ENCODE data around the gene RRP12. TPM values are rescaled to one million over a fixed set of nuclear protein-coding genes. Genes with fewer than 3 reads are reported as not detected.
A peak's percentile ranks its signal among the peaks of the same experiment; 100 is the strongest.
"Not testable (repeated sequence)": the region's sequence is repeated elsewhere in the genome, so short reads cannot be mapped to it uniquely, and the experiment has no call there.

Gene RRP12
- total and polyA plus RNA-seq, 5 donors from 2014 or later: 5.1 to 82.0 (median 7.6) TPM

DNA sequence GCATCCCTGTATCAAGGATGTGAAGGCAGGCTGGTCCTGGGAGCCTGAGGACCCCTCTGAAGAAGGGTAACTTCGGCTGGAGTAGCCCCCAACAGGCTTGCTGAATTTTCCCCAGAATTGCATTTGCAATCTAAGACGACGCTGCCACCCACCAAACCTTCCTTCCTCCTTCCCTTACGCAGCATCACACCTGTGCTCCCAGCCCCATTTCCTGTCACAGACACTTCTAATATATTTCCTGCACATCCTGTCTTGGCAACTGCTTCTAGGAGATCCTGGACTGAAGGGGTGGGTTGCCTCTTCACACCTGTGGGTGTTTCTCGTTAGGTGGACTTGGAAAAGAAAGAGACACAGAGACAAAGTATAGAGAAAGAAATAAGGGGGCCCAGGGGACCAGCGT, 15.4 kb upstream of the RRP12 start:
- H3K4me3 Mint-ChIP-seq: peak overlapping the region; percentile 5 to 79 (median 26)
- Histone ChIP-seq H3K4me3 (ENCODE audit: low read depth, low read length) (no peak overlapping the region), H3K27ac (ENCODE audit: insufficient read depth, low read length, poor library complexity, severe bottlenecking) (no peak overlapping the region), H3K4me1 (ENCODE audit: control insufficient read depth, insufficient read depth, low read length, poor library complexity, severe bottlenecking) (peaks cover 37% of the 10 kb centered on the region), H3K36me3 (ENCODE audit: control insufficient read depth, insufficient read depth, low read length) (no peaks in the 10 kb centered on the region), H3K9me3 (ENCODE audit: control insufficient read depth in 2 of 2, low read length in 2 of 2) (no peaks in the 10 kb centered on the region), H3K27me3 (ENCODE audit: control insufficient read depth, insufficient read depth, low read length) (no peaks in the 10 kb centered on the region)
- no peaks in the 10 kb centered on the region for H3K9me3 Mint-ChIP-seq
- no peaks in the 10 kb centered on the region for H3K36me3 Mint-ChIP-seq
- ATAC-seq (ENCODE audit: low read depth in 2 of 2): no peak
- peaks cover 24 to 59% (median 43%) of the 10 kb centered on the region in 4 donors for H3K4me1 Mint-ChIP-seq
- H3K27me3 Mint-ChIP-seq: no peaks in the 10 kb centered on the region
- DNase-seq: peak in 1 of 3 donors; percentile 53
- H3K27ac Mint-ChIP-seq: peak overlapping the region; percentile 84 to 94 (median 88)

DNA sequence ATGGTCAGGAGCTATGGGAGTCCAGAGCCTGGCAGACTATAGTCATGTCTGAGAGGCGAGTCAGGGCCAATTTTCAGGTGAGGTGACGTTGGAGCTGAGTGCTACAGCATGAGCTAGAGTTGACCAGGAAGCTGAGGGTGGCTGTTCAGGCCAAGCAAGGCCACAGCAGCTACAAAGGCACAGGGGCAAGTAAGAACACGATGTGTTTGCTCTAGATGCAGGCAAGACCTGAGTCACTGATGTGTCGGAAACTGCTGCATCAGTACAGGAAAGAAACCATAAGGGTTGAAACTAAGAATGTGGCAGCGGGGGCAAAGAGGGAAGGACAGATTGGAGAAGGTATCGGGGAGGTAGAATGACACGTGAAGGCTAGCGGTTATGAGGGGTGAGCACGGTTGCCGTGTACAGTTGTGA, 11.8 kb upstream of the RRP12 start:
- Mint-ChIP-seq H3K27me3 (no peaks in the 10 kb centered on the region), H3K4me3 (peak overlapping the region; percentile 19 to 75 (median 74)), H3K27ac (peak overlapping the region; percentile 69 to 87 (median 83)), H3K4me1 (peaks cover 9 to 43% (median 29%) of the 10 kb centered on the region in 4 donors), H3K36me3 (no peaks in the 10 kb centered on the region), H3K9me3 (no peaks in the 10 kb centered on the region)
- peak in 1 of 2 donors; percentile 31 for ATAC-seq (ENCODE audit: low read depth in 2 of 2)
- Histone ChIP-seq H3K4me3 (ENCODE audit: low read depth, low read length) (peak overlapping the region; percentile 32), H3K27me3 (ENCODE audit: control insufficient read depth, insufficient read depth, low read length) (no peaks in the 10 kb centered on the region), H3K36me3 (ENCODE audit: control insufficient read depth, insufficient read depth, low read length) (no peaks in the 10 kb centered on the region), H3K9me3 (ENCODE audit: control insufficient read depth in 2 of 2, low read length in 2 of 2) (no peaks in the 10 kb centered on the region), H3K4me1 (ENCODE audit: control insufficient read depth, insufficient read depth, low read length, poor library complexity, severe bottlenecking) (peaks cover 26% of the 10 kb centered on the region), H3K27ac (ENCODE audit: insufficient read depth, low read length, poor library complexity, severe bottlenecking) (no peak overlapping the region)
- DNase-seq: peak in 1 of 3 donors; percentile 59

DNA sequence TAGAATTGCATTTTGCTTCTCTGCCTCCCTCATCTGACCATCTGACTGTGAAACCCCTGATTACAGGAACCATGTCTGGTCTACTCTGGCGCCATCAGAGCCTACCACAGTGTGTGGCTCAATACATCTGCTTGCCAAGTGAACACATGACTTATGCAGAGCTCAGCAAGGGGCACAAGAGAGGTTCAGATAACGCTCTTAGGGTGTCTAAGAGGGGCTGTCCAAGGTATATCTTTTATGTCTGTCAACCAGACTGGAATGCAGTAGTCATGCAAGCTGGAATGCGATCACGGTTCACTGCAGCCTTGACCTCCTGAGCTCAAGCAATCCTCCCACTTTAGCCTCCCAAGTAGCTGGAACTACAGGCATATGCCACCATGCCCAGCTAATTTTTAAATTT, 10.3 kb upstream of the RRP12 start:
- H3K27me3 Mint-ChIP-seq: no peaks in the 10 kb centered on the region
- no peaks in the 10 kb centered on the region for H3K27me3 ChIP-seq (ENCODE audit: control insufficient read depth, insufficient read depth, low read length)
- H3K4me3 Mint-ChIP-seq: no peak overlapping the region
- H3K9me3 ChIP-seq (ENCODE audit: control insufficient read depth in 2 of 2, low read length in 2 of 2): no peaks in the 10 kb centered on the region
- H3K4me1 ChIP-seq (ENCODE audit: control insufficient read depth, insufficient read depth, low read length, poor library complexity, severe bottlenecking): peaks cover 27% of the 10 kb centered on the region
- no peak overlapping the region for H3K27ac Mint-ChIP-seq
- H3K4me3 ChIP-seq (ENCODE audit: low read depth, low read length): no peak overlapping the region
- no peaks in the 10 kb centered on the region for H3K9me3 Mint-ChIP-seq
- H3K27ac ChIP-seq (ENCODE audit: insufficient read depth, low read length, poor library complexity, severe bottlenecking): no peak overlapping the region
- DNase-seq (no peak), ATAC-seq (ENCODE audit: low read depth in 2 of 2) (no peak)
- peaks cover 14 to 40% (median 27%) of the 10 kb centered on the region in 4 donors for H3K4me1 Mint-ChIP-seq
- H3K36me3 Mint-ChIP-seq: no peaks in the 10 kb centered on the region
- no peaks in the 10 kb centered on the region for H3K36me3 ChIP-seq (ENCODE audit: control insufficient read depth, insufficient read depth, low read length)

DNA sequence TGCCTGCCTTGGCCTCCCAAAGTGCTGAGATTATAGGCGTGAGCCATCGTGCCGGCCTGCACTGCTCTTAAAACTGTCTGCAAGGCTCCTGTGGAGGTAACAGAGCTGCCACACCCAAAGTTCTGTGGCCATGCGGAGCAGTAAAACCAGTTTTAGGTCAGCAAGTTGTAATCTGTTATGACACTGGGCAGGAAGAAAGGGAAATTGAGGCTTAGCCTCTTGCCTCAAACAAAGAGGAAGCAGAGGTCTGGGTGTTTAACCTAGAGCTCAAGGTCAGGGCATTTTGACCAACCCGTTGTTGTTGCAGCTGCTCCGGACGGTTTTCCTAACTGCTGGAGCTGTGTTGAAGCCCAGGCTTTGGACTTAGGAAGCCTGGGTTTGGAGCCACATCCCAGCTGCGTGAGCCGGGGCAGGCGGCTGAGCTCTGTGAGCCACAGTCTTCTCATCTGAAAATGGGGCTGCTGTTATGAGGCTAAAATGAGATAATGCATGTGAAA, 7.4 kb upstream of the RRP12 start:
- H3K9me3 Mint-ChIP-seq: no peaks in the 10 kb centered on the region
- no peaks in the 10 kb centered on the region for H3K27me3 Mint-ChIP-seq
- no peaks in the 10 kb centered on the region for H3K27me3 ChIP-seq (ENCODE audit: control insufficient read depth, insufficient read depth, low read length)
- DNase-seq (no peak), ATAC-seq (ENCODE audit: low read depth in 2 of 2) (no peak)
- no peaks in the 10 kb centered on the region for H3K36me3 Mint-ChIP-seq
- no peaks in the 10 kb centered on the region for H3K9me3 ChIP-seq (ENCODE audit: control insufficient read depth in 2 of 2, low read length in 2 of 2)
- no peak overlapping the region for H3K4me3 Mint-ChIP-seq
- H3K4me3 ChIP-seq (ENCODE audit: low read depth, low read length): no peak overlapping the region
- no peak overlapping the region for H3K27ac Mint-ChIP-seq
- no peaks in the 10 kb centered on the region for H3K36me3 ChIP-seq (ENCODE audit: control insufficient read depth, insufficient read depth, low read length)
- peaks cover 9% of the 10 kb centered on the region for H3K4me1 ChIP-seq (ENCODE audit: control insufficient read depth, insufficient read depth, low read length, poor library complexity, severe bottlenecking)
- peaks cover 9 to 20% (median 14%) of the 10 kb centered on the region in 4 donors for H3K4me1 Mint-ChIP-seq
- no peak overlapping the region for H3K27ac ChIP-seq (ENCODE audit: insufficient read depth, low read length, poor library complexity, severe bottlenecking)

DNA sequence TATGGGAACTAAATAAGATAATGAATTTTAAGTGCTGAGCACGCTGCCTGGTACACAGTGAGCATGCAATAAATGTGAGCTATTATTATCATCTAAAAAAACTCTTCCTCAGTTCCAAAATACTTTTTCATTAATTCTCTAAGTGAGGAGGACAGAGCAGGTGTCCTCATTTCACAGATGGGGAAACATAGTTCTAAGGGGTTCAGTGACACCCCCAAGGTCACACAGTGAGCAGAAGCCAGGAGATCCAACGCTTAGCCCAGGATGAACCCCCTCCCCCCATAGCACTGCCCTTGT, 6.8 kb upstream of the RRP12 start:
- Mint-ChIP-seq H3K27me3 (no peaks in the 10 kb centered on the region), H3K4me1 (peaks cover 5 to 15% (median 10%) of the 10 kb centered on the region in 4 donors), H3K4me3 (peak overlapping the region in 2 of 4 donors; percentile 0 to 21), H3K27ac (peak overlapping the region in 2 of 3 donors; percentile 53 to 56), H3K36me3 (no peaks in the 10 kb centered on the region), H3K9me3 (no peaks in the 10 kb centered on the region)
- no peaks in the 10 kb centered on the region for H3K9me3 ChIP-seq (ENCODE audit: control insufficient read depth in 2 of 2, low read length in 2 of 2)
- no peaks in the 10 kb centered on the region for H3K36me3 ChIP-seq (ENCODE audit: control insufficient read depth, insufficient read depth, low read length)
- DNase-seq (no peak), ATAC-seq (ENCODE audit: low read depth in 2 of 2) (no peak)
- H3K27ac ChIP-seq (ENCODE audit: insufficient read depth, low read length, poor library complexity, severe bottlenecking): no peak overlapping the region
- H3K27me3 ChIP-seq (ENCODE audit: control insufficient read depth, insufficient read depth, low read length): no peaks in the 10 kb centered on the region
- no peak overlapping the region for H3K4me3 ChIP-seq (ENCODE audit: low read depth, low read length)
- peaks cover 6% of the 10 kb centered on the region for H3K4me1 ChIP-seq (ENCODE audit: control insufficient read depth, insufficient read depth, low read length, poor library complexity, severe bottlenecking)

DNA sequence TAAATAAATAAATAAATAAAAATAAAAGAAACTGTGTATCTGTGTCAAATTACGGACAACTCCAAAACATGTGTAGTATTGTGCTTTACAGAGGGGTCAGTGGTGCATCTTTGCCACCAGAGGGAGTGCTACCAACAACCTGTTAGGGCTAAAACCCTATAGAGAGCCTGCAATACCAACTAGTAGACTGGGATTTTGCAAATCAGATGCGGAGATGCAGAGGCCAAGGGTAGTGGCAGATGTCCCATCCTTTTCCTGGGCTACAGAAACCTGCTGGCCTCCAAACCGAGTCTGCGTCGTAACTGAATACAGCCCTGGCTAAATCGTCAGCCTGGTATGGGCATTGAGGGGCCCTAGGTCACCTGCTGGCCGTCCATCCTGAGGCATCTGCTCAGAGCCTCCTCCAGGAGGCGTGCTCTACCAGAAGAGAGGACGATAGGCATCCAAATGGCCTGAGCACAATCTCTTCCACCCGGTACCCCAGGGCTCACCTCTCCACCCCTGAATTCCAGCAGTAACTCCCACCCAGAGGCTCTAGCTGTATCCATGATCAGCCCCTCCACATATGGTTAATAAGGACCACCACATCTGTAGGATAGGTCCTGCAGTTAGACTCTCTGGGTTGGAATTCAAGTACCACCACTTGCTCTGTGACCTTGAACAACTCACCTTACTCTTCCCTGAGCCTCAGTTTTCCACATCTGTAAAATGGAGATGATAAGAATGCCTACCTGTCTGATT, 6.2 kb upstream of the RRP12 start:
- Histone ChIP-seq H3K9me3 (ENCODE audit: control insufficient read depth in 2 of 2, low read length in 2 of 2) (no peaks in the 10 kb centered on the region), H3K4me3 (ENCODE audit: low read depth, low read length) (peak overlapping the region; percentile 72), H3K27ac (ENCODE audit: insufficient read depth, low read length, poor library complexity, severe bottlenecking) (peak overlapping the region; percentile 30), H3K36me3 (ENCODE audit: control insufficient read depth, insufficient read depth, low read length) (no peaks in the 10 kb centered on the region), H3K4me1 (ENCODE audit: control insufficient read depth, insufficient read depth, low read length, poor library complexity, severe bottlenecking) (peaks cover 6% of the 10 kb centered on the region), H3K27me3 (ENCODE audit: control insufficient read depth, insufficient read depth, low read length) (no peaks in the 10 kb centered on the region)
- ATAC-seq (ENCODE audit: low read depth in 2 of 2) (peak; percentile 96 to 97), DNase-seq (peak; percentile 58 to 86 (median 78))
- Mint-ChIP-seq H3K4me3 (peak overlapping the region; percentile 0 to 79 (median 62)), H3K27ac (peak overlapping the region in 2 of 3 donors; percentile 53 to 56), H3K36me3 (no peaks in the 10 kb centered on the region), H3K4me1 (peaks cover 3 to 11% (median 8%) of the 10 kb centered on the region in 4 donors), H3K9me3 (no peaks in the 10 kb centered on the region), H3K27me3 (no peaks in the 10 kb centered on the region)

DNA sequence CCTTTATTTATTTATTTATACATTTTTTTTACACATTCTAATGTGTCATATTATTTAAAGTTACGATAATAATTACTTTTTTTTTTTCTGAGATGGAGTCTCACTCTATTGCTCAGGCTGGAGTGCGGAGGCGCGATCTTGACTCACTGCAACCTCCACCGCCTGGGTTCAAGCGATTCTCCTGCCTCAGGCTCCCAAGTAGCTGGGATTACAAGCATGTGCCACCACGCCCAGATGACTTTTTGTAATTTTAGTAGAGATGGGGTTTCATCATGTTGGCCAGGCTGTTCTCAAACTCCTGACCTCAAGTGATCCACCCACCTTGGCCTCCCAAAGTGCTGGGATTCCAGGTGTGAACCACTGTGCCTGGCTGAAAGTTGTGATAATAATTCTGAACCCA, 5.3 kb upstream of the RRP12 start:
- H3K4me1 Mint-ChIP-seq: peaks cover 3 to 12% (median 8%) of the 10 kb centered on the region in 4 donors
- H3K36me3 ChIP-seq (ENCODE audit: control insufficient read depth, insufficient read depth, low read length); H3K27ac ChIP-seq (ENCODE audit: insufficient read depth, low read length, poor library complexity, severe bottlenecking); H3K27me3 ChIP-seq (ENCODE audit: control insufficient read depth, insufficient read depth, low read length); ATAC-seq (ENCODE audit: low read depth in 2 of 2); H3K4me3 ChIP-seq (ENCODE audit: low read depth, low read length); H3K27ac Mint-ChIP-seq; H3K9me3 ChIP-seq (ENCODE audit: control insufficient read depth in 2 of 2, low read length in 2 of 2); DNase-seq; H3K4me3 Mint-ChIP-seq; H3K9me3 Mint-ChIP-seq; H3K27me3 Mint-ChIP-seq; H3K36me3 Mint-ChIP-seq; H3K4me1 ChIP-seq (ENCODE audit: control insufficient read depth, insufficient read depth, low read length, poor library complexity, severe bottlenecking): not testable (repeated sequence)

DNA sequence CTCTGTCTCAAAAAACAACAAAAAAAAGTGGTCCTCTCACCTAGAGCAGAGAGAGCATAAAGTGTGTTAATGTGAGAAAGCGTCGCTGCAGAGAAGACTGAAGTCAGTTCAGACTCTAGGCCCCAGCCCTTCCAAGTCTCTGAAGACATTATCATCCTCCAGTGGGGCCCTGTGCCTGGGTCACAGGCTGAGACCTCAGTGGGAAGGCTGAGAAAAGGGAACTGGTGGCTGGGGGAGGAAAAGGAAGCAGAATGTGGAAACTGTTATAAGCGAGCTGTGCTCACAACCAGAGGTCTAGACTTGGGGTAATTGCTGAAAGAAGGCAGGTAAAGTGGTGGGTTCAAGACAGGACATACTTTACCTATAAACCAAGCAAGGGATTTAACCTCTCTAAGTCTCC, 4.9 kb upstream of the RRP12 start:
- H3K27me3 Mint-ChIP-seq: no peaks in the 10 kb centered on the region
- Histone ChIP-seq H3K27me3 (ENCODE audit: control insufficient read depth, insufficient read depth, low read length) (no peaks in the 10 kb centered on the region), H3K4me1 (ENCODE audit: control insufficient read depth, insufficient read depth, low read length, poor library complexity, severe bottlenecking) (peaks cover 11% of the 10 kb centered on the region), H3K27ac (ENCODE audit: insufficient read depth, low read length, poor library complexity, severe bottlenecking) (no peak overlapping the region), H3K9me3 (ENCODE audit: control insufficient read depth in 2 of 2, low read length in 2 of 2) (no peaks in the 10 kb centered on the region), H3K4me3 (ENCODE audit: low read depth, low read length) (no peak overlapping the region), H3K36me3 (ENCODE audit: control insufficient read depth, insufficient read depth, low read length) (no peaks in the 10 kb centered on the region)
- ATAC-seq (ENCODE audit: low read depth in 2 of 2) (no peak), DNase-seq (no peak)
- H3K4me1 Mint-ChIP-seq: peaks cover 5 to 17% (median 9%) of the 10 kb centered on the region in 4 donors
- no peak overlapping the region for H3K4me3 Mint-ChIP-seq
- no peaks in the 10 kb centered on the region for H3K9me3 Mint-ChIP-seq
- no peaks in the 10 kb centered on the region for H3K36me3 Mint-ChIP-seq
- H3K27ac Mint-ChIP-seq: no peak overlapping the region

All from CD4-positive, CD25-positive, alpha-beta regulatory T cell (primary cell).